Myocyte (in vitro differentiated cells): ENCODE data around the gene EHMT2. TPM values are rescaled to one million over a fixed set of nuclear protein-coding genes. Genes with fewer than 3 reads are reported as not detected.
"Not testable (repeated sequence)": the region's sequence is repeated elsewhere in the genome, so short reads cannot be mapped to it uniquely, and the experiment has no call there.

Source experiments
- DNase-seq: peaks from one replicate; pipeline ENCODE4 v3.0.0-alpha.2; 2012; ENCODE audit warnings: low read depth
- total RNA-seq: library from RNA; depleted of rRNA; stranded (reverse); fragments of >200 nt; gene quantifications from 2 replicates; pipeline ENCODE4 v1.2.3, GENCODE V29; 2014

EHMT2 gene
- total RNA-seq, 1 donor from 2014 or later, result 33.7 TPM

DNA sequence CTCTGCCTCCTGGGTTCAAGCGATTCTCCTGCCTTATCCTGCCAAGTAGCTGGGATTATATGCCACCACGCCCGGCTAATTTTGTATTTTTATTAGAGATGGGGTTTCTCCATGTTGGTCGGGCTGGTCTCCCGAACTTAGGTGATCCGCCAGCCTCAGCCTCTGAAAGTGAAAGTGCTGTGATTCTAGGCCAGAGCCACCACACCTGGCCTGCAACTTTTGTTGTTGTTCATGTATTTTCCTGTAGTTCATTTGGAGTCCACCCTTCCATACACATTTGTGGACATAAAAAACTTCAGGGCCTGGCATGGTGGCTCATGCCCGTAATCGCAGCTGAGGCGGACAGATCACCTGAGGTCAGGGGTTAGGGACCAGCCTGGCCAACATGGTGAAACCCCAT lies 55.4 kb downstream of the EHMT2 start:
- DNase-seq, result no peak

DNA sequence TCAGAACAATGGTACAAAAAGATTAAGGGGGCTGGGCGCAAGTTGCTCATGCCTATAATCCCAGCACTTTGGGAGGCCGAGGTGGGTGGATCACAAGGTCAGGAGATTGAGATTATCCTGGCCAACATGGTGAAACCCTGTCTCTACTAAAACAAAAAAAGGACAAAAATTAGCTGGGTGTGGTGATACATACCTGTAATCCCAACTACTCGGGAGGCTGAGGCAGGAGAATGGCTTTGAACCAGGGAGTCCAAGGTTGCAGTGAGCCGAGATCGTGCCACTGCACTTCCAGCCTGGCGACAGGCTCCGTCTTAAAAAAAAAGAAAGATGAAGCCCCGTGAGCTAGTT lies 57.7 kb downstream of the EHMT2 start:
- not testable (repeated sequence) for DNase-seq

DNA sequence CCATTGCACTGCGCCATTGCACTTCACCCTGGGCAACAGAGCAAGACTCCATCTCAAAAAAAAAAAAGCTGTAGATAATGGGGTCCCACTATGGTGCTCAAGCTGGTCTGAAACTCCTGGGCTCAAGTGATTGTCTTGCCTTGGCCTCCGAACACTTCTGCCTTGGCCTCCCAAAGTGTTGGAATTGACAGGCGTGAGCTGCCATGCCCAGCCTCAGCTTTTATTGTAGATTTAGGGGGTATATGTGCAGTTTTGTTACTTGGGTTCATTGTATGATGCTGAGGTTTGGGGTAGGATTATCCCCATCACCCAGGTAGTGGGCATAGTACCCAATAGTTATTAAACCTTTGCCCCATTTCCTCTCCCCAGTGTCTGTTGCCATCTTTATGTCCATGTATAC lies 58.5 kb downstream of the EHMT2 start:
- no peak for DNase-seq

DNA sequence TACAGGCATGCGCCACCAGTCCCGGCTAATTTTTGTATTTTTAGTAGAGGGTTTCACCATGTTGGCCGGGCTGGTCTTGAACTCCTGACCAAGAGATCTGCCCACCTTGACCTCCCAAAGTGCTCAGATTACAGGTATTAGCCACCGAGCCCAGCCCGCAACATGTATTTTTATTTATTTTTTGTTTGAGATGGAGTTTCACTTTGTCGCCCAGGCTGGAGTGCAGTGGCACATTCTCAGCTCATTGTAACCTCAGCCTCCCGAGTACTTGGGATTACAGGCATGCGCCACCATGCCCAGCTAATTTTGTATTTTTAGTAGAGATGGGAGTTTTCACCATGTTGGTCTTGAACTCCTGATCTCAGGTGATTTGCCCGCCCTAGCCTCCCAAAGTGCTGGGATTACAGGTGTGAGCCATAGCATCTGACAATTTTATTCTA lies 59.4 kb downstream of the EHMT2 start:
- not testable (repeated sequence) for DNase-seq

DNA sequence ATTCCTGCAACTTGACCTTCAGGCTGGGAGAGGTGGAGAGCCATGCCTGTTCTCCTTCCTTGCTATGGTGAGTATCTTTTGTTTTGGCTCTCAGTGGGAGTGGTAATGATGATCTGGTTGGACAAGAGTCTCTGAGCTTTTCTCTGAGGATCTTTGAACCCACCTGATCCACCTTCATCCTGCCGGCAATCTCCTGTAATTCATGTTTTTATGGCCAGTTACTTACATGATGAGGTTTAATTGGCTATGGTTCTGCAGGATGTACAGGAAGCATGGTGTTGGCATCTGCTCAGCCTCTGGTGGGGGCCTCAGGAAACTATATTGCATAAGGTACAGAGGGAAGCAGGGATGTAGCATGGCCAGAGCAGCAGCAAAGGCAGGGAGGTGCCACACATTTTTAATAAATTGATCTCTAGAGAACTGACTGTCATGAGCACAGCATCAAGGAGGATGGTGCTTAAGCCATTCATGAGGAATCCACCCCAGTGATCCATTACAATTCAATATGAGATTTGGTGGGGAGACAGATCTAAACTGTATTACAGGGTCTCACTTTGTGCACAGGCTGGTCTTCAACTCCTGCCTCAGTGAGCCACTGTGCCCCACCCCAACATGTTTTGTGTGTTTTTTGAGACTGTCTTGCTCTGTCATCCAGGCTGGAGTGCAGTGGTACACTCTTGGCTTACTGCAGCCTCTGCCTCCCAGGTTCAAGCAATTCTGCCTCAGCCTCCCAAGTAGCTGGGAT lies 60.0 kb downstream of the EHMT2 start:
- no peak for DNase-seq

DNA sequence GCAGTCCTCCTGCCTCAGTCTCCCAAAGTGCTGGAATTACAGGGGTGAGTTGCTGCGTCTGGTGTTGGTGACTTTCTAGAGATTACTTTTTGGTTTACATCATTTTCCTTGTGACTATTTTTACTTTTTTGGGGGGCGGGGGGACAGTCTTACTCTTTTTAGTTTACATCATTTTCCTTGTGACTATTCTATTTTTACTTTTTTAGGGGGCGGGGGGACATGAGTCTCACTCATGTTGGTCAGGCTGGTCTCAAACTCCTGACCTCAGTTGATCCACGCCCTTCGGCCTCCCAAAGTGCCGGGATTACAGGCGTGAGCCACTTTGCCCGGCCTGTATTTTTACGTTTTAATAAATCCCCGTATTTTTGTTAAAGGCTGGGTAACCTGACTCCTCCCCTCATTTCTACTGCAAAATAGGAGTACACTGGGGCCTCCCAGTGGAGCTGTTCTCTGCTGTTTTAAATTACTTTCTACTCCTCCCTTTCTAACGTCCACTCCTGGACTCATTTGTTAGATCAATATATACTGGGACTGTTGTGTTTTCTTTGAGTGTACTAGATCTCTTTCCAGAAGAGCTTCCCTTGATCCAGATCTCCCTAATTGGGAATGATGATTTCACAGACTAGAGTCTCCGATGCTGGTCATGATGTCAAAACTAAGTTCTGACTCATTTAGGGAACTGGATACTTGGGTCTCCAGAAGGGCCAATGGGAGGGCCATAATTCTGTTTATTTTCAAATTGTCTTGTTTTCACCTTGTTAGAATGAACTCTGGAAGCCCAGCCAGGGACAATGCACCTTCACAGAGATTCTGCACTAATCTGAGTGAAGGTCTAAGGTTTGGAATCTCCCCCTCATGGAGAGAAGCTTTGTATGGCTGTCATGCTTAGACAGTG lies 60.8 kb downstream of the EHMT2 start:
- DNase-seq, result peak; percentile 61

DNA sequence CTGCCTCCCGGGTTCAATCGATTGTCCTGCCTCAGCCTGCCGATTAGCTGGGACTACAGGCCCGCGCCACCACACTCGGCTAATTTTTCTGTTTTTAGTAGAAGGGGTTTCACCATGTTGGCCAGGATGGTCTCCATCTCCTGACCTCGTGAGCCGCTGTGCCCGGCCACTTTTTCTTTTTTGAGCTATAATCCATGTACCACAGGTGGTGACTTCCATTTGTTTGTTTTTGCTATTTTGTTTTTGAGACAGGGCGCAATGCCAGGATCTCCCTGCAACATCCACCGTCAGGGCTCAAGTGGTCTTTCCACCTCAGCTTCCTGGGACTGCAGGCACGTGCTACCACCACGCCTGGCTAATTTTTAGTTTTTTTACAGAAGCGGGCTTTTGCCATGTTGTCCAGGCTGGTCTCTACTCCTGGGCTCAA lies 61.4 kb downstream of the EHMT2 start:
- peak; percentile 28 for DNase-seq

DNA sequence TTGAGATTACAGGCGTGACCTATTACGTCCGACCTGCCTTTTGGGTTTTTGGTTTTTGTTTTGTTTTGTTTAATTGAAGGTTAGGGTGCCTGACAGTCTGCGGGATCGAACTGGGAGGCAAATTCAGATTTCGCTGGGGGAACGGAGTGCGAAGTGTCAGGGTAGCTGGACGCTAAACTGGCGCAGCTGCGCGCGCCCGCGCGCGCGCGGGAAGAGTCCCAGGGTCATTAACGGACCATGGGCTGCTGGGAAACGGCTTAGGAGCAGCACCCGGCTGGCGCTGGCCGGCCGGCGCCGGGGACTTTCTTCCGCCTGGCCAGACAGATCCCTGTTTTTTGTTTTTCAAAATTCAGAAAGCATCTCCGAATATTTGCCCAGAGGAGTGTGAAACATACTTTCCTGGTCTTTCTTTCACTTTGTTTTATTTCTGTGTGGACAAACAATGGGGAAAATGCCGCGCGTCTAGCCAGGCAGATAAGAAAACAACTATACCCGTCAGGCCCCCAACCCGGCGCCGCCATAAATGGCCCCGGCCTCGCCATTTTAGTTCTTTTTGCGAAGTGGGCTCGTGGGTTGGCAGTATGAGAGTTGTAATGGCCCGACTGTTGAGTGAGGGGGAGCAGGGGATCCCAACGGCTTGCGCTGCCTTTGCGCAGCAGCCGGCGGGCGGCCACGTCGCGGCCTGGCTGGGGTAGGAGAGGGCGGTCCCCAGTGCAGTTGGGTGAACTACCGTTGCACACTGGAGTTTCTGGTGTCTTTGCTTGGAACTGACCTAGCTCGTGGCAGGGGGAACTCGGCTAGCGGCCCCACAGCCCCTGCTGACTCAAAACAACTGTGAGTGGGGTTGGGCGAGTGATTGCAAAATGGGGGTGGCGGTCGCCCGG lies 62.9 kb downstream of the EHMT2 start:
- peak; percentile 92 for DNase-seq

DNA sequence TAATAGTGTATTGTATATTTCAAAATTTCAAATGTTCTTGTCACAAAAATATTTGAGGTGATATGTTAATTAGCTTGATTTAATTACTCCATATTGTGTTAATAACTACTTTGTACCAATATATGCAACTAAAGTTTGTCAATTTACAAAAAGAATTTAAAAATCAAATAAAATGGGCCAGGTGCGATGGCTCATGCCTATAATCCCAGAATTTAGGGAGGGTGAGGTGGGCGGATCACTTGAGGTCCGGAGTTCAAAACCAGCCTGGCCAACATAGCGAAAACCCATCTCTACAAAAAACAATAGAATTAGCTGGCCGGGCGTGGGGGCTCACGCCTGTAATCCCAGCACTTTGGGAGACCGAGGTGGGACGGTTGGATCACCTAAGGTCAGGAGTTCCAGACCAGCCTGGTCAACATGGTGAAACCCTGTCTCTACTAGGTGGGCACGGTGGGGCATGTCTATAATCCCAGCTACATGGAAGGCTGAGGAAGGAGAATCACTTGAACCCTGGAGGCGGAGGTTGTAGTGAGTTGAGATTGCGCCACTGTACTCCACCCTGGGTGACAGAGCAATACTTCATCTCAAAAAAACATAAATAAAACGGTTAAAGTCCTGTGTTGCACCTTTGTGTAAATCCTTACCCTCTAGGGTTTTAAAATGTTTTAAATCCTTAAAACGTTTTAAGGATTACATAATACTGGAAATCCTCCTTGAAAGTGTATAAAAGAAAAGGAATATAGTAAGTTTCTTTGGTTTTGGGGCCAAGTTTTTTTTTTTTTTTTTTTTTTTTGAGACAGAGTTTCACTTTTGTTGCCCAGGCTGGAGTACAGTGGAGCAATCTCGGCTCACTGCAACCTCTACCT lies 65.9 kb downstream of the EHMT2 start:
- DNase-seq, result no peak

DNA sequence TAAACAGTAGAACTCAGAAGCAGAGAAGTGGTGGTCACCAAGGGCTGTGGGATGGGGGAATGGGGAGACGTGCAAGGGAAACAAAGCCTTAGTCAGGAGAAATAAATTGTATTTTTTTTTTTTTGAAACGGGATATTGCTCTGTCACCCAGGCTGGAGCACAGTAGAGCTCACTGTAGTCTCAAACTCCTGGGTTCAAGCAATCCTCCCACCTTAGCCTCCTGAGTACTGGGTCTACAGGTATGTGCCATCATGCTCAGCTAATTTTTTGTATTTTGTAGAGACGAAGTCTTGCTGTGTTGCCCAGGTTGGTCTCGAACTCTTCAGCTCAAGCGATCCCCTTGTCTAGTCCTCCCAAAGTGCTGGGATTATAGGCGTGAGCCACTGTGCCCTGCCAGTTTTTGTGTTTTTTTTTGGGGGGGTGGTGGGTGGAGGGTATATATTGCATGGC lies 66.6 kb downstream of the EHMT2 start:
- DNase-seq, result no peak

Other genes starting within 250 kb of the EHMT2 start
- gene BAG6, start 245.0 kb downstream of the EHMT2 start, total RNA-seq, result 271 and 307 TPM in 2 replicates
- 2.9 and 4.2 TPM in 2 replicates for gene APOM, start 241.8 kb downstream of the EHMT2 start, total RNA-seq
- 20.6 and 24.0 TPM in 2 replicates for gene C6orf47, start 236.9 kb downstream of the EHMT2 start, total RNA-seq
- gene GPANK1, start 232.7 kb downstream of the EHMT2 start, total RNA-seq, result 8.6 and 12.9 TPM in 2 replicates
- 211 and 248 TPM in 2 replicates for gene CSNK2B, start 231.6 kb downstream of the EHMT2 start, total RNA-seq
- gene LY6G5B, start 227.7 kb downstream of the EHMT2 start, total RNA-seq, result 2.9 and 4.0 TPM in 2 replicates
- 2.7 and 3.4 TPM in 2 replicates for gene LY6G5C, start 216.6 kb downstream of the EHMT2 start, total RNA-seq
- 58.9 and 66.0 TPM in 2 replicates for gene ABHD16A, start 194.4 kb downstream of the EHMT2 start, total RNA-seq
- not detected in 2 replicates for gene LY6G6F, start 190.8 kb downstream of the EHMT2 start, total RNA-seq
- not detected in 2 replicates for gene LY6G6D, start 182.3 kb downstream of the EHMT2 start, total RNA-seq
- gene LY6G6C, start 176.0 kb downstream of the EHMT2 start, total RNA-seq, result not detected in 2 replicates
- not detected in 2 replicates for gene MPIG6B, start 174.3 kb downstream of the EHMT2 start, total RNA-seq
- gene DDAH2, start 168.4 kb downstream of the EHMT2 start, total RNA-seq, result 120 and 142 TPM in 2 replicates
- 257 and 425 TPM in 2 replicates for gene CLIC1, start 161.2 kb downstream of the EHMT2 start, total RNA-seq
- 7.4 and 8.4 TPM in 2 replicates for gene MSH5, start 157.7 kb downstream of the EHMT2 start, total RNA-seq
- 0.94 TPM in 1 of 2 replicates, not detected in the other for gene SAPCD1, start 135.0 kb downstream of the EHMT2 start, total RNA-seq
- 1.3 TPM in 1 of 2 replicates, not detected in the other for gene VWA7, start 120.4 kb downstream of the EHMT2 start, total RNA-seq
- 56.4 and 62.2 TPM in 2 replicates for gene VARS1, start 101.9 kb downstream of the EHMT2 start, total RNA-seq
- gene LSM2, start 90.7 kb downstream of the EHMT2 start, total RNA-seq, result 28.7 and 38.8 TPM in 2 replicates
- 2.6 and 3.6 TPM in 2 replicates for gene HSPA1L, start 82.4 kb downstream of the EHMT2 start, total RNA-seq
- gene HSPA1A, start 82.2 kb downstream of the EHMT2 start, total RNA-seq, result 109 and 131 TPM in 2 replicates
- 86.3 and 98.7 TPM in 2 replicates for gene HSPA1B, start 70.0 kb downstream of the EHMT2 start, total RNA-seq
- gene NEU1, start 34.9 kb downstream of the EHMT2 start, total RNA-seq, result 128 and 187 TPM in 2 replicates
- gene SLC44A4, start 18.7 kb downstream of the EHMT2 start, total RNA-seq, result 0.11 and 0.16 TPM in 2 replicates
- gene ZBTB12, start 4.4 kb upstream of the EHMT2 start, total RNA-seq, result 2.7 and 3.3 TPM in 2 replicates
- 7.0 and 7.5 TPM in 2 replicates for gene C2, start 30.0 kb upstream of the EHMT2 start, total RNA-seq
- gene CFB, start 48.4 kb upstream of the EHMT2 start, total RNA-seq, result 1.8 and 6.6 TPM in 2 replicates
- 86.4 and 87.1 TPM in 2 replicates for gene NELFE, start 61.3 kb upstream of the EHMT2 start, total RNA-seq
- gene SKIC2, start 61.5 kb upstream of the EHMT2 start, total RNA-seq, result 32.1 and 37.3 TPM in 2 replicates
- 28.7 and 32.3 TPM in 2 replicates for gene DXO, start 74.4 kb upstream of the EHMT2 start, total RNA-seq
- gene C4A, start 84.4 kb upstream of the EHMT2 start, total RNA-seq, result 3.5 and 4.2 TPM in 2 replicates
- 3.0 and 6.7 TPM in 2 replicates for gene C4B, start 117.1 kb upstream of the EHMT2 start, total RNA-seq
- not detected in 2 replicates for gene CYP21A2, start 140.7 kb upstream of the EHMT2 start, total RNA-seq
- 0.16 and 0.36 TPM in 2 replicates for gene TNXB, start 211.6 kb upstream of the EHMT2 start, total RNA-seq
- 26.4 and 34.7 TPM in 2 replicates for gene ATF6B, start 230.5 kb upstream of the EHMT2 start, total RNA-seq
- 4.7 and 6.8 TPM in 2 replicates for gene FKBPL, start 232.6 kb upstream of the EHMT2 start, total RNA-seq